ENCODE measurements around the gene COPG1. TPM values are rescaled to one million over a fixed set of nuclear protein-coding genes. Genes with fewer than 3 reads are reported as not detected.

The COPG1 gene
- total RNA-seq, 1 experiment from 2014 or later: 157 TPM

DNA sequence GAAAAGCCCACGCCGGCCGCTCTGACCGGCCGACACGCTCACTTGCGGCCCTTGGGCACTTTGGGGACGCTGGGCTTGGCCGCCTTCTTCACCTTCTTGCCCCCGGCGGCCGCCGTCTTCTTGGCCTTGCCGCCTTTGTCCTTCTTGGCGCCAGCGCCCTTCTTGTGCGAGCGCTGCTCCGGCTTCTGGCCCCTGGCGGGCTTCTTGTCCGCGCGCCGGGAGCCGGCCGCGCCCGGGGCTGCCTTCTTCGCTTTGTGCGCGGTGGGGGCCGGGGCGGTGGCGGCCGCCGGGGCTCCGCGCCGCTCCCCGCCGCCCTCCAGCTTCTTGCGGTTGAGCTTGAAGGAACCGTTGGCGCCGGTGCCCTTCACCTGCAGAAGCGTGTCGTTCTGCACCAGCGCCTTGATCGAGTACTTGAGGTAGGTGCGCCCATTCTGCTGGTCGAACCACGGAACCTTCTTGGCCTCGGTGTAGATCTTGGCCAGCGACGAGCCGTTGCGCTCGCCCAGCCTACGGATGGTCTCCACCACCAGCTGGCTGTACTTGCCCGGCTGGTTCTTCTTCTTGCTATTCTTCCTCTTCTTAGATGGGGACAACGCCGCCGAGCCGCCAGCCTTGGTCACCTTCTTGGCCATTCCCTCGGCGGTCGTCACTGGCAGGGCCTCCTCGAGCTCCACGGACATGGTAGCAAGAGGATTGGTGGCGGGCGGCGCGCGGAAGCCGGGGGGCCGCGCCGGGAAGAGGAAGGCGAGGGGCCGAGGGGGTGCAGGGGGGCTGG, 66.0 kb downstream of the COPG1 start:
- no peak for DNase-seq (ENCODE audit: low spot score)
- TF ChIP-seq EZH2 (IDR thresholded peaks at IDR 0.05; ENCODE audit: borderline replicate concordance, low read depth, low read length, poor library complexity, severe bottlenecking): no peak
- TF ChIP-seq, protein P1, sequence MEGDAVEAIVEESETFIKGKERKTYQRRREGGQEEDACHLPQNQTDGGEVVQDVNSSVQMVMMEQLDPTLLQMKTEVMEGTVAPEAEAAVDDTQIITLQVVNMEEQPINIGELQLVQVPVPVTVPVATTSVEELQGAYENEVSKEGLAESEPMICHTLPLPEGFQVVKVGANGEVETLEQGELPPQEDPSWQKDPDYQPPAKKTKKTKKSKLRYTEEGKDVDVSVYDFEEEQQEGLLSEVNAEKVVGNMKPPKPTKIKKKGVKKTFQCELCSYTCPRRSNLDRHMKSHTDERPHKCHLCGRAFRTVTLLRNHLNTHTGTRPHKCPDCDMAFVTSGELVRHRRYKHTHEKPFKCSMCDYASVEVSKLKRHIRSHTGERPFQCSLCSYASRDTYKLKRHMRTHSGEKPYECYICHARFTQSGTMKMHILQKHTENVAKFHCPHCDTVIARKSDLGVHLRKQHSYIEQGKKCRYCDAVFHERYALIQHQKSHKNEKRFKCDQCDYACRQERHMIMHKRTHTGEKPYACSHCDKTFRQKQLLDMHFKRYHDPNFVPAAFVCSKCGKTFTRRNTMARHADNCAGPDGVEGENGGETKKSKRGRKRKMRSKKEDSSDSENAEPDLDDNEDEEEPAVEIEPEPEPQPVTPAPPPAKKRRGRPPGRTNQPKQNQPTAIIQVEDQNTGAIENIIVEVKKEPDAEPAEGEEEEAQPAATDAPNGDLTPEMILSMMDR (conservative IDR thresholded peaks at IDR 0.05; ENCODE audit: low read depth, low read length): no peak
- H3K4me1 ChIP-seq (ENCODE audit: insufficient read depth, low read length, poor library complexity, severe bottlenecking): peaks cover 11% of the 10 kb centered on the region
- H3K9me3 ChIP-seq (ENCODE audit: low read depth, low read length, poor library complexity, severe bottlenecking): no peaks in the 10 kb centered on the region
- H3K27ac ChIP-seq (ENCODE audit: low read depth, low read length, poor library complexity, severe bottlenecking): peak overlapping the region; percentile 88
- CTCF ChIA-PET: interaction anchor here (0.7 to 1.8 kb wide), 2 partner anchors 99 to 346 kb away, joined by 4 to 20 read pairs; no protein-coding TSS in a partner anchor
- H3K27me3 ChIP-seq (replicated peaks; ENCODE audit: insufficient read depth, low read depth, low read length, poor library complexity): no peaks in the 10 kb centered on the region
- POLR2A ChIA-PET (ENCODE audit: low non-redundant PET): interaction anchor here (0.6 kb wide), 1 partner anchor 166 kb away, joined by 11 read pairs; no protein-coding TSS in a partner anchor
- TSS peak; percentile 90 for BruUV-seq (replicated peaks)
- H3K36me3 ChIP-seq (ENCODE audit: insufficient read depth, low read length, poor library complexity, severe bottlenecking): no peaks in the 10 kb centered on the region
- H3K4me3 ChIP-seq (ENCODE audit: low read depth, low read length, poor library complexity, severe bottlenecking): peak overlapping the region; percentile 98
- intact Hi-C loops (cut with micrococcal nuclease; ENCODE audit: unreplicated experiment): no loop called here

DNA sequence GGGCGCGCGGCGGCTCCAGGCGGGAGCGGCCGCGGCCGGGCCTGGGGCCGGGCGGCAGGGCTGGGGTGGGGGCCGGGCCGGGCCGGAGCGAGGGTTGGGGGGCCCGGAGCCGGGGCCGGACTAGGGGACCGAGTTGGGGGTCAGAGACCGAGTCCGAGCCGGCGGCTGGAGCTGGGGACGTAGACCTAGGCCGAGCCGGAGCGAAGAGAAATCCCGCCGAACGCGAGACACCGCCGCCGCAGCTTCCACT, 66.5 kb downstream of the COPG1 start:
- no TSS peak for BruUV-seq (replicated peaks)
- no peak for TF ChIP-seq EZH2 (IDR thresholded peaks at IDR 0.05; ENCODE audit: borderline replicate concordance, low read depth, low read length, poor library complexity, severe bottlenecking)
- TF ChIP-seq, protein P1 (conservative IDR thresholded peaks at IDR 0.05; ENCODE audit: low read depth, low read length): no peak
- Histone ChIP-seq H3K36me3 (ENCODE audit: insufficient read depth, low read length, poor library complexity, severe bottlenecking) (no peaks in the 10 kb centered on the region), H3K4me3 (ENCODE audit: low read depth, low read length, poor library complexity, severe bottlenecking) (peak overlapping the region; percentile 98), H3K27me3 (replicated peaks; ENCODE audit: insufficient read depth, low read depth, low read length, poor library complexity) (no peaks in the 10 kb centered on the region), H3K27ac (ENCODE audit: low read depth, low read length, poor library complexity, severe bottlenecking) (peak overlapping the region; percentile 88), H3K9me3 (ENCODE audit: low read depth, low read length, poor library complexity, severe bottlenecking) (no peaks in the 10 kb centered on the region), H3K4me1 (ENCODE audit: insufficient read depth, low read length, poor library complexity, severe bottlenecking) (peaks cover 11% of the 10 kb centered on the region)
- ChIA-PET POLR2A (ENCODE audit: low non-redundant PET) (interaction anchor here (0.6 to 0.8 kb wide), 3 partner anchors 167 to 574 kb away, joined by 3 to 11 read pairs (median 4); no protein-coding TSS in a partner anchor), CTCF (interaction anchor here (0.7 to 1.8 kb wide), 2 partner anchors 99 to 346 kb away, joined by 4 to 20 read pairs; no protein-coding TSS in a partner anchor)
- no peak for DNase-seq (ENCODE audit: low spot score)
- intact Hi-C loops (cut with micrococcal nuclease; ENCODE audit: unreplicated experiment): no loop called here

DNA sequence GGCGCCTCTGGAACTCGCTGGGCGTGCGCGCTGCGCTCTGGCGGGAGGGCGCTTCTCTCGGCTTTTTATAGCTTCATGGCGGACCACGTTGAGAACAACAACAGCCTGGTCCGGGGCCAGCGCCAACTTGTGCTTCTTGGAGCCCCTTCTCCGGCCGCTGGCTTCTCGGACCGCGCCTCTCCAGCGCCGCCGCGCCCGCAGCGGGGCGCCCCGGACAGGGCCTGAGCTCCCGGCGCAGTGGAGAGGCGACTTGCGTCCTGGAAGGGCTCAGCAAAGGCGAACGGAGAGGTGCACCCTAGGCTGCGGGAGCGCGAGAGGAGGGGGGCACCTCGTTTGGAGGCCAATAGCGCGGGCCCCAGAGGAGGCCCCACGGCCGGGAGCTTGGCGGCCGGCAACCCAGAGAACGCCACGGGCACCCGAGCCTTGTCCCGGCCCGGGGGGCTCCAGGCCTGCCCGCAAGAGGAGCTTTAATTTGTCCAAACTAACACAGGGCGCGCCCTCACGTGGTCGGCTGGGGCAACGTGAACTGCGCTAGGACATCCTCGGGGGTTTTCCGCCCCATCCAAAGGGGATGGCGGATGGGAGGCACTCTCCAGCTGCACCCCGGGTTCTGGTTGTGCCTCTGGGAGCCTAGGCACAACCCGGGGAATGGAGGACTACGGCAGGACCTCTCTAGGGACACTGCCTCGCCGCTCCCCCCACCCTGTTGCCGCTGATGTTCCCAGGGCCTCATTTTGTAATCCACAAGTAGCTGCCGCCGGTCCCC, 67.0 kb downstream of the COPG1 start:
- Histone ChIP-seq H3K36me3 (ENCODE audit: insufficient read depth, low read length, poor library complexity, severe bottlenecking) (no peaks in the 10 kb centered on the region), H3K4me1 (ENCODE audit: insufficient read depth, low read length, poor library complexity, severe bottlenecking) (peaks cover 11% of the 10 kb centered on the region), H3K27me3 (replicated peaks; ENCODE audit: insufficient read depth, low read depth, low read length, poor library complexity) (no peaks in the 10 kb centered on the region), H3K27ac (ENCODE audit: low read depth, low read length, poor library complexity, severe bottlenecking) (peak overlapping the region; percentile 88), H3K9me3 (ENCODE audit: low read depth, low read length, poor library complexity, severe bottlenecking) (no peaks in the 10 kb centered on the region), H3K4me3 (ENCODE audit: low read depth, low read length, poor library complexity, severe bottlenecking) (peak overlapping the region; percentile 98)
- ChIA-PET POLR2A (ENCODE audit: low non-redundant PET) (interaction anchor here (0.6 to 0.8 kb wide), 2 partner anchors 277 to 574 kb away, joined by 3 to 4 read pairs; no protein-coding TSS in a partner anchor), CTCF (interaction anchor here (0.7 to 1.8 kb wide), 2 partner anchors 100 to 347 kb away, joined by 4 to 20 read pairs; no protein-coding TSS in a partner anchor)
- TF ChIP-seq, protein P1 (conservative IDR thresholded peaks at IDR 0.05; ENCODE audit: low read depth, low read length): peak; percentile 84
- no peak for TF ChIP-seq EZH2 (IDR thresholded peaks at IDR 0.05; ENCODE audit: borderline replicate concordance, low read depth, low read length, poor library complexity, severe bottlenecking)
- intact Hi-C loops (cut with micrococcal nuclease; ENCODE audit: unreplicated experiment): no loop called here
- peak; percentile 88 for DNase-seq (ENCODE audit: low spot score)
- BruUV-seq (replicated peaks): no TSS peak
